ENCODE results near the gene ARID3A. TPM values are rescaled to one million over a fixed set of nuclear protein-coding genes. Genes with fewer than 3 reads are reported as not detected.

ARID3A gene
- total and polyA plus RNA-seq, 2 of the 13 experiments (the other 11 are each of a cell fraction or from before 2014, with no cell fraction given), result 71.3 to 77.9 TPM

- TF ChIP-seq TIGD3 (CRISPR knock-in tag; IDR thresholded peaks at IDR 0.05; ENCODE audit: borderline replicate concordance), result 0 out of 2 replicates have a peak, but pooled peaks have one; percentile 55
- no peak for TF ChIP-seq NFE2 (CRISPR knock-in tag; IDR thresholded peaks at IDR 0.05)
- TF ChIP-seq, protein P1, sequence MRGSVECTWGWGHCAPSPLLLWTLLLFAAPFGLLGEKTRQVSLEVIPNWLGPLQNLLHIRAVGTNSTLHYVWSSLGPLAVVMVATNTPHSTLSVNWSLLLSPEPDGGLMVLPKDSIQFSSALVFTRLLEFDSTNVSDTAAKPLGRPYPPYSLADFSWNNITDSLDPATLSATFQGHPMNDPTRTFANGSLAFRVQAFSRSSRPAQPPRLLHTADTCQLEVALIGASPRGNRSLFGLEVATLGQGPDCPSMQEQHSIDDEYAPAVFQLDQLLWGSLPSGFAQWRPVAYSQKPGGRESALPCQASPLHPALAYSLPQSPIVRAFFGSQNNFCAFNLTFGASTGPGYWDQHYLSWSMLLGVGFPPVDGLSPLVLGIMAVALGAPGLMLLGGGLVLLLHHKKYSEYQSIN (CRISPR knock-in tag; IDR thresholded peaks at IDR 0.05; ENCODE audit: borderline replicate concordance), result no peak
- peak; percentile 58 for TF ChIP-seq RAD21 (CRISPR knock-in tag; IDR thresholded peaks at IDR 0.05)
- TF ChIP-seq, protein P2, sequence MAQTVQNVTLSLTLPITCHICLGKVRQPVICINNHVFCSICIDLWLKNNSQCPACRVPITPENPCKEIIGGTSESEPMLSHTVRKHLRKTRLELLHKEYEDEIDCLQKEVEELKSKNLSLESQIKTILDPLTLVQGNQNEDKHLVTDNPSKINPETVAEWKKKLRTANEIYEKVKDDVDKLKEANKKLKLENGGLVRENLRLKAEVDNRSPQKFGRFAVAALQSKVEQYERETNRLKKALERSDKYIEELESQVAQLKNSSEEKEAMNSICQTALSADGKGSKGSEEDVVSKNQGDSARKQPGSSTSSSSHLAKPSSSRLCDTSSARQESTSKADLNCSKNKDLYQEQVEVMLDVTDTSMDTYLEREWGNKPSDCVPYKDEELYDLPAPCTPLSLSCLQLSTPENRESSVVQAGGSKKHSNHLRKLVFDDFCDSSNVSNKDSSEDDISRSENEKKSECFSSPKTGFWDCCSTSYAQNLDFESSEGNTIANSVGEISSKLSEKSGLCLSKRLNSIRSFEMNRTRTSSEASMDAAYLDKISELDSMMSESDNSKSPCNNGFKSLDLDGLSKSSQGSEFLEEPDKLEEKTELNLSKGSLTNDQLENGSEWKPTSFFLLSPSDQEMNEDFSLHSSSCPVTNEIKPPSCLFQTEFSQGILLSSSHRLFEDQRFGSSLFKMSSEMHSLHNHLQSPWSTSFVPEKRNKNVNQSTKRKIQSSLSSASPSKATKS (CRISPR knock-in tag; IDR thresholded peaks at IDR 0.05), result no peak
- TF ChIP-seq ZNF234 (CRISPR knock-in tag; conservative IDR thresholded peaks at IDR 0.05), result 0 out of 2 replicates have a peak, but pooled peaks have one; percentile 52
- TF ChIP-seq SP140L (CRISPR knock-in tag; IDR thresholded peaks at IDR 0.05; ENCODE audit: borderline replicate concordance), result no peak
- TF ChIP-seq ARNT2 (CRISPR knock-in tag; IDR thresholded peaks at IDR 0.05; ENCODE audit: low read depth), result 0 out of 2 replicates have a peak, but pooled peaks have one; percentile 15
- TF ChIP-seq CCDC6 (CRISPR knock-in tag; IDR thresholded peaks at IDR 0.05), result no peak
- TF ChIP-seq, protein P3, sequence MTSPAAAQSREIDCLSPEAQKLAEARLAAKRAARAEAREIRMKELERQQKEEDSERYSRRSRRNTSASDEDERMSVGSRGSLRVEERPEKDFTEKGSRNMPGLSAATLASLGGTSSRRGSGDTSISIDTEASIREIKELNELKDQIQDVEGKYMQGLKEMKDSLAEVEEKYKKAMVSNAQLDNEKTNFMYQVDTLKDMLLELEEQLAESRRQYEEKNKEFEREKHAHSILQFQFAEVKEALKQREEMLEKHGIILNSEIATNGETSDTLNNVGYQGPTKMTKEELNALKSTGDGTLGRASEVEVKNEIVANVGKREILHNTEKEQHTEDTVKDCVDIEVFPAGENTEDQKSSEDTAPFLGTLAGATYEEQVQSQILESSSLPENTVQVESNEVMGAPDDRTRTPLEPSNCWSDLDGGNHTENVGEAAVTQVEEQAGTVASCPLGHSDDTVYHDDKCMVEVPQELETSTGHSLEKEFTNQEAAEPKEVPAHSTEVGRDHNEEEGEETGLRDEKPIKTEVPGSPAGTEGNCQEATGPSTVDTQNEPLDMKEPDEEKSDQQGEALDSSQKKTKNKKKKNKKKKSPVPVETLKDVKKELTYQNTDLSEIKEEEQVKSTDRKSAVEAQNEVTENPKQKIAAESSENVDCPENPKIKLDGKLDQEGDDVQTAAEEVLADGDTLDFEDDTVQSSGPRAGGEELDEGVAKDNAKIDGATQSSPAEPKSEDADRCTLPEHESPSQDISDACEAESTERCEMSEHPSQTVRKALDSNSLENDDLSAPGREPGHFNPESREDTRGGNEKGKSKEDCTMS (CRISPR knock-in tag; conservative IDR thresholded peaks at IDR 0.05), result no peak
- TF ChIP-seq, protein P4, sequence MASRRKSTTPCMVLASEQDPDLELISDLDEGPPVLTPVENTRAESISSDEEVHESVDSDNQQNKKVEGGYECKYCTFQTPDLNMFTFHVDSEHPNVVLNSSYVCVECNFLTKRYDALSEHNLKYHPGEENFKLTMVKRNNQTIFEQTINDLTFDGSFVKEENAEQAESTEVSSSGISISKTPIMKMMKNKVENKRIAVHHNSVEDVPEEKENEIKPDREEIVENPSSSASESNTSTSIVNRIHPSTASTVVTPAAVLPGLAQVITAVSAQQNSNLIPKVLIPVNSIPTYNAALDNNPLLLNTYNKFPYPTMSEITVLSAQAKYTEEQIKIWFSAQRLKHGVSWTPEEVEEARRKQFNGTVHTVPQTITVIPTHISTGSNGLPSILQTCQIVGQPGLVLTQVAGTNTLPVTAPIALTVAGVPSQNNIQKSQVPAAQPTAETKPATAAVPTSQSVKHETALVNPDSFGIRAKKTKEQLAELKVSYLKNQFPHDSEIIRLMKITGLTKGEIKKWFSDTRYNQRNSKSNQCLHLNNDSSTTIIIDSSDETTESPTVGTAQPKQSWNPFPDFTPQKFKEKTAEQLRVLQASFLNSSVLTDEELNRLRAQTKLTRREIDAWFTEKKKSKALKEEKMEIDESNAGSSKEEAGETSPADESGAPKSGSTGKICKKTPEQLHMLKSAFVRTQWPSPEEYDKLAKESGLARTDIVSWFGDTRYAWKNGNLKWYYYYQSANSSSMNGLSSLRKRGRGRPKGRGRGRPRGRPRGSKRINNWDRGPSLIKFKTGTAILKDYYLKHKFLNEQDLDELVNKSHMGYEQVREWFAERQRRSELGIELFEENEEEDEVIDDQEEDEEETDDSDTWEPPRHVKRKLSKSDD (CRISPR knock-in tag; IDR thresholded peaks at IDR 0.05; ENCODE audit: low read depth), result peak; percentile 89
- peak; percentile 43; the same call in 1 of the 2 replicates for TF ChIP-seq MAZ (IDR thresholded peaks at IDR 0.05; ENCODE audit: borderline replicate concordance, low read depth, low read length)
- TF ChIP-seq MAZ (CRISPR knock-in tag; IDR thresholded peaks at IDR 0.05; ENCODE audit: low read depth), result peak; percentile 84; the same call in 1 of the 2 replicates
- TF ChIP-seq, protein P5, sequence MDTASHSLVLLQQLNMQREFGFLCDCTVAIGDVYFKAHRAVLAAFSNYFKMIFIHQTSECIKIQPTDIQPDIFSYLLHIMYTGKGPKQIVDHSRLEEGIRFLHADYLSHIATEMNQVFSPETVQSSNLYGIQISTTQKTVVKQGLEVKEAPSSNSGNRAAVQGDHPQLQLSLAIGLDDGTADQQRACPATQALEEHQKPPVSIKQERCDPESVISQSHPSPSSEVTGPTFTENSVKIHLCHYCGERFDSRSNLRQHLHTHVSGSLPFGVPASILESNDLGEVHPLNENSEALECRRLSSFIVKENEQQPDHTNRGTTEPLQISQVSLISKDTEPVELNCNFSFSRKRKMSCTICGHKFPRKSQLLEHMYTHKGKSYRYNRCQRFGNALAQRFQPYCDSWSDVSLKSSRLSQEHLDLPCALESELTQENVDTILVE (CRISPR knock-in tag; IDR thresholded peaks at IDR 0.05), result peak; percentile 47; the same call in 1 of the 2 replicates
- no peak for TF ChIP-seq ZNF484 (CRISPR knock-in tag; IDR thresholded peaks at IDR 0.05; ENCODE audit: borderline replicate concordance, low read depth)
These were observed 58.5 kb downstream of the ARID3A start, which contains the start of gene WDR18 (continued) for GRCh38 chr19:984165-984967.

All from HepG2 (cell line).